Prostate gland (tissue), 2 donors: ENCODE data around the gene FAM107B.

Experiments used
- CTCF ChIP-seq, 4 experiments: fragments of 200-600 bp in 2 of 4; fragments of 450-650 bp in 2 of 4; sonication (generic) in 2 of 4; IDR thresholded peaks; 1 replicate in 3 of 4; 2 replicates in 1 of 4; pipeline ENCODE4 v1.5.1; 2016 to 2019; ENCODE audit warnings: antibody characterized with exemption in 4 of 4, mild to moderate bottlenecking in 2 of 4, moderate library complexity in 2 of 4
- POLR2A ChIP-seq: fragments of 450-650 bp; IDR thresholded peaks from one replicate; pipeline ENCODE4 v1.6.1; 2016; ENCODE audit warnings: antibody characterized with exemption, mild to moderate bottlenecking
- POLR2AphosphoS5 ChIP-seq: sonication (generic); formaldehyde crosslinking; IDR thresholded peaks from one replicate; pipeline ENCODE4 v1.6.1; 2017; ENCODE audit warnings: antibody characterized with exemption

- TF ChIP-seq CTCF (IDR thresholded peaks at IDR 0.05) (no peak), POLR2A (no peak), POLR2AphosphoS5 (no peak)
Measured at GRCh38 chr10:14543904-14544210, 230.8 kb downstream of the FAM107B start.
